ENCODE results near the gene COQ8A. TPM values are rescaled to one million over a fixed set of nuclear protein-coding genes. Genes with fewer than 3 reads are reported as not detected.
"Not testable (repeated sequence)": the region's sequence is repeated elsewhere in the genome, so short reads cannot be mapped to it uniquely, and the experiment has no call there.

Gene COQ8A
- total RNA-seq, 6 donors from 2014 or later: 27.1 to 105 (median 44.6) TPM

GRCh38 chr1:226952118-226952441 lies 12.0 kb downstream of the COQ8A start:
- ATAC-seq (ENCODE audit: low FRiP score in 2 of 2): no peak
- no peaks in the 10 kb centered on the region for H3K9me3 ChIP-seq
- H3K4me1 ChIP-seq: peaks cover 0 to 13% (median 8%) of the 10 kb centered on the region in 4 donors
- H3K27ac ChIP-seq: no peak overlapping the region
- H3K36me3 ChIP-seq: no peaks in the 10 kb centered on the region
- WGBS, 2 donors: 89 to 90% methylated on average over 3 of the region's 3 CpGs
- no peaks in the 10 kb centered on the region for H3K27me3 ChIP-seq
- DNase-seq: no peak
- H3K4me3 ChIP-seq: no peak overlapping the region
- TF ChIP-seq POLR2A (IDR thresholded peaks at IDR 0.05) (no peak), EP300 (IDR thresholded peaks at IDR 0.05) (no peak)

GRCh38 chr1:226953175-226953800 lies 13.2 kb downstream of the COQ8A start:
- 89% methylated on average over 11 of the region's 11 CpGs for WGBS, 2 donors
- no peak for TF ChIP-seq POLR2A (IDR thresholded peaks at IDR 0.05)
- no peak for TF ChIP-seq POLR2AphosphoS5 (IDR thresholded peaks at IDR 0.05)
- no peak for TF ChIP-seq EP300 (IDR thresholded peaks at IDR 0.05)
- no peak for TF ChIP-seq CTCF (IDR thresholded peaks at IDR 0.05)

GRCh38 chr1:226954337-226954736 lies 14.2 kb downstream of the COQ8A start:
- Histone ChIP-seq H3K4me3 (no peak overlapping the region), H3K27me3 (no peaks in the 10 kb centered on the region), H3K27ac (no peak overlapping the region), H3K36me3 (no peaks in the 10 kb centered on the region), H3K4me1 (peaks cover 0 to 13% (median 8%) of the 10 kb centered on the region in 4 donors), H3K9me3 (no peaks in the 10 kb centered on the region)
- 88% methylated on average over 4 to 6 of the region's 6 CpGs for WGBS, 2 donors
- TF ChIP-seq EP300 (IDR thresholded peaks at IDR 0.05): no peak
- no peak for TF ChIP-seq POLR2AphosphoS5 (IDR thresholded peaks at IDR 0.05)
- no peak for TF ChIP-seq POLR2A (IDR thresholded peaks at IDR 0.05)
- TF ChIP-seq CTCF (IDR thresholded peaks at IDR 0.05): no peak
- DNase-seq (peak in 1 of 2 donors; percentile 44), ATAC-seq (ENCODE audit: low FRiP score in 2 of 2) (peak in 1 of 2 donors; percentile 34)

More at GRCh38 chr1:226953175-226953800, 13.2 kb downstream of the COQ8A start:
- no peaks in the 10 kb centered on the region for H3K27me3 ChIP-seq
- H3K27ac ChIP-seq: no peak overlapping the region
- ATAC-seq (ENCODE audit: low FRiP score in 2 of 2) (no peak), DNase-seq (no peak)
- no peaks in the 10 kb centered on the region for H3K9me3 ChIP-seq
- H3K4me3 ChIP-seq: no peak overlapping the region
- peaks cover 0 to 13% (median 8%) of the 10 kb centered on the region in 4 donors for H3K4me1 ChIP-seq
- no peaks in the 10 kb centered on the region for H3K36me3 ChIP-seq

DNA sequence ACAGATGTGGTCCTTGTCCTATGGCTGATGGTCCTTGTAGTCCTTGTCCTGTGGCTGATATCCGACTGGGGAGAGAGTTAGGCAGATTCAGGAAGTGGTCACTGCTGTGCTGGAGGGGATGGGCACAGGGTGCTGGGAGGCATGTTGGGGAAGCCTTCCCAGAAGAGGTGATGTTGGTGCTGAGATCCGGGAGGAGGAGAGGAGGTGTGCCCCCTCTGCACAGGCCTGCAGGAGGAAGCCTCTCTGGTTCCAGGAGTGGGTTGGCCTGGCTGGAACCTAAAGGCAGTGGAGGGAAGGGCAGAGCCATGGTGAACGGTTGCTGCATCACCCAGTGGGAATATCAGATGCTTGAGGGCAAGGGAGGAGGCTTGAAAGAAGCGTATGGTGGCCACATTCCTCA lies 14.7 kb downstream of the COQ8A start:
- H3K27me3 ChIP-seq: no peaks in the 10 kb centered on the region

DNA sequence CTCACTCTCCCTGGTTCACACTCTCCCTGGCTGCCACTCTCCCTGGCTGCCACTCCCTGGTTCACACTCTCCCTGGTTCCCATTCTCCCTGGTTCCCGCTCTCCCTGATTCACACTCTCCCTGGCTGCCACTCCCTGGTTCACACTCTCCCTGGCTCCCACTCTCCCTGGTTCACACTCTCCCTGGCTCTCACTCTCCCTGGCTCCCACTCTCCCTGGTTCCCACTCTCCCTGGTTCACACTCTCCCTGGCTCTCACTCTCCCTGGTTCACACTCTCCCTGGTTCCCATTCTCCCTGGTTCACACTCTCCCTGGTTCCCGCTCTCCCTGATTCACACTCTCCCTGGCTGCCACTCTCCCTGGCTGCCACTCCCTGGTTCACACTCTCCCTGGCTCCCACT lies 15.8 kb downstream of the COQ8A start:
- H3K27ac ChIP-seq; H3K36me3 ChIP-seq; DNase-seq; H3K9me3 ChIP-seq; ATAC-seq (ENCODE audit: low FRiP score in 2 of 2); H3K27me3 ChIP-seq; H3K4me3 ChIP-seq: not testable (repeated sequence)
- H3K4me1 ChIP-seq: peaks cover 0 to 13% (median 8%) of the 10 kb centered on the region in 4 donors
- WGBS, 2 donors: 85 to 96% methylated on average over 2 of the region's 2 CpGs

More for the DNA sequence above, 14.7 kb downstream of the COQ8A start:
- Histone ChIP-seq H3K27ac (no peak overlapping the region), H3K36me3 (no peaks in the 10 kb centered on the region), H3K4me3 (no peak overlapping the region), H3K4me1 (peaks cover 0 to 13% (median 8%) of the 10 kb centered on the region in 4 donors), H3K9me3 (no peaks in the 10 kb centered on the region)
- no peak for DNase-seq
- no peak for TF ChIP-seq POLR2AphosphoS5 (IDR thresholded peaks at IDR 0.05)
- no peak for TF ChIP-seq CTCF (IDR thresholded peaks at IDR 0.05)
- TF ChIP-seq EP300 (IDR thresholded peaks at IDR 0.05): no peak
- TF ChIP-seq POLR2A (IDR thresholded peaks at IDR 0.05): no peak
- WGBS, 2 donors: 76 to 79% methylated on average over 4 of the region's 4 CpGs
- ATAC-seq (ENCODE audit: low FRiP score in 2 of 2): peak in 1 of 2 donors; percentile 55
